ENCODE data around the gene GRIN2A. TPM values are rescaled to one million over a fixed set of nuclear protein-coding genes. Genes with fewer than 3 reads are reported as not detected.

Gene GRIN2A
- total and polyA plus RNA-seq, 2 experiments from 2014 or later = 0.05 to 1.6 TPM

- DNase-seq (ENCODE audit: low spot score) = no peak
- Histone ChIP-seq H4K20me1 (ENCODE audit: insufficient read depth, poor library complexity, severe bottlenecking) (no peaks in the 10 kb centered on the region), H3K4me3 (no peak overlapping the region), H3K4me2 (no peak overlapping the region), H3K4me1 (ENCODE audit: insufficient read depth) (no peaks in the 10 kb centered on the region), H3K9me3 (ENCODE audit: low read depth) (no peaks in the 10 kb centered on the region), H3K27me3 (no peaks in the 10 kb centered on the region), H3K79me2 (no peaks in the 10 kb centered on the region), H3K27ac (no peak overlapping the region), H3K36me3 (replicated peaks; ENCODE audit: insufficient read depth, low read depth) (no peaks in the 10 kb centered on the region), H3K9me2 (replicated peaks; ENCODE audit: insufficient read depth) (no peaks in the 10 kb centered on the region), H2AFZ (no peak overlapping the region)
- 74% methylated on average over 2 of the region's 2 CpGs for WGBS (ENCODE audit: low lambda C conversion rate, missing lambda C conversion rate)
- TF ChIP-seq EZH2phosphoT487 (IDR thresholded peaks at IDR 0.05; ENCODE audit: low read depth, severe bottlenecking, unreplicated experiment) (no peak), CTCF (IDR thresholded peaks at IDR 0.05; ENCODE audit: poor library complexity) (no peak), EZH2 (IDR thresholded peaks at IDR 0.05; ENCODE audit: borderline replicate concordance) (no peak)
Measured at GRCh38 chr16:9868606-9869149, 313.6 kb downstream of the GRIN2A start.

GRCh38 chr16:9867176-9867575 is 315.1 kb downstream of the GRIN2A start:
- H3K36me3 ChIP-seq (replicated peaks; ENCODE audit: insufficient read depth, low read depth) = no peaks in the 10 kb centered on the region
- H3K4me2 ChIP-seq = no peak overlapping the region
- H3K27ac ChIP-seq = no peak overlapping the region
- H3K27me3 ChIP-seq = no peaks in the 10 kb centered on the region
- H3K4me1 ChIP-seq (ENCODE audit: insufficient read depth) = no peaks in the 10 kb centered on the region
- no peaks in the 10 kb centered on the region for H4K20me1 ChIP-seq (ENCODE audit: insufficient read depth, poor library complexity, severe bottlenecking)
- no peak for DNase-seq (ENCODE audit: low spot score)
- H3K9me2 ChIP-seq (replicated peaks; ENCODE audit: insufficient read depth) = no peaks in the 10 kb centered on the region
- no peaks in the 10 kb centered on the region for H3K79me2 ChIP-seq
- WGBS (ENCODE audit: low lambda C conversion rate, missing lambda C conversion rate) = 95% methylated on average over 1 of the region's 1 CpG
- TF ChIP-seq EZH2phosphoT487 (IDR thresholded peaks at IDR 0.05; ENCODE audit: low read depth, severe bottlenecking, unreplicated experiment) (no peak), CTCF (IDR thresholded peaks at IDR 0.05; ENCODE audit: poor library complexity) (no peak), EZH2 (IDR thresholded peaks at IDR 0.05; ENCODE audit: borderline replicate concordance) (no peak)
- no peaks in the 10 kb centered on the region for H3K9me3 ChIP-seq (ENCODE audit: low read depth)
- no peak overlapping the region for H2AFZ ChIP-seq
- H3K4me3 ChIP-seq = no peak overlapping the region

GRCh38 chr16:9864461-9864860 is 317.8 kb downstream of the GRIN2A start:
- no peaks in the 10 kb centered on the region for H3K4me1 ChIP-seq (ENCODE audit: insufficient read depth)
- H3K27me3 ChIP-seq = no peaks in the 10 kb centered on the region
- H3K4me3 ChIP-seq = no peak overlapping the region
- H3K4me2 ChIP-seq = no peak overlapping the region
- H3K36me3 ChIP-seq (replicated peaks; ENCODE audit: insufficient read depth, low read depth) = no peaks in the 10 kb centered on the region
- H3K79me2 ChIP-seq = no peaks in the 10 kb centered on the region
- no peaks in the 10 kb centered on the region for H3K9me2 ChIP-seq (replicated peaks; ENCODE audit: insufficient read depth)
- WGBS (ENCODE audit: low lambda C conversion rate, missing lambda C conversion rate) = 84% methylated on average over 3 of the region's 3 CpGs
- TF ChIP-seq EZH2 (IDR thresholded peaks at IDR 0.05; ENCODE audit: borderline replicate concordance) (no peak), EZH2phosphoT487 (IDR thresholded peaks at IDR 0.05; ENCODE audit: low read depth, severe bottlenecking, unreplicated experiment) (no peak), CTCF (IDR thresholded peaks at IDR 0.05; ENCODE audit: poor library complexity) (no peak)
- H3K9me3 ChIP-seq (ENCODE audit: low read depth) = no peaks in the 10 kb centered on the region
- H3K27ac ChIP-seq = no peak overlapping the region
- no peak for DNase-seq (ENCODE audit: low spot score)
- H2AFZ ChIP-seq = no peak overlapping the region
- H4K20me1 ChIP-seq (ENCODE audit: insufficient read depth, poor library complexity, severe bottlenecking) = no peaks in the 10 kb centered on the region

Measured in hepatocyte (in vitro differentiated cells).